Measurements from ENCODE around the gene ACTRT1. TPM values are rescaled to one million over a fixed set of nuclear protein-coding genes. Genes with fewer than 3 reads are reported as not detected.

Gene ACTRT1
- total and polyA plus RNA-seq, 11 donors, result not detected

GRCh38 chrX:128035318-128035717, 16.9 kb downstream of the ACTRT1 start:
- no peak overlapping the region for H3K4me3 ChIP-seq
- no peaks in the 10 kb centered on the region for H3K27me3 ChIP-seq
- DNase-seq (no peak), ATAC-seq (no peak)
- H3K9me3 ChIP-seq, result no peaks in the 10 kb centered on the region
- H3K4me1 ChIP-seq, result no peaks in the 10 kb centered on the region
- H3K36me3 ChIP-seq, result no peaks in the 10 kb centered on the region
- intact Hi-C loops (cut with DNase I), result no loop called here
- TF ChIP-seq POLR2A (IDR thresholded peaks at IDR 0.05) (no peak), CTCF (IDR thresholded peaks at IDR 0.05) (no peak)
- no peak overlapping the region for H3K27ac ChIP-seq

DNA sequence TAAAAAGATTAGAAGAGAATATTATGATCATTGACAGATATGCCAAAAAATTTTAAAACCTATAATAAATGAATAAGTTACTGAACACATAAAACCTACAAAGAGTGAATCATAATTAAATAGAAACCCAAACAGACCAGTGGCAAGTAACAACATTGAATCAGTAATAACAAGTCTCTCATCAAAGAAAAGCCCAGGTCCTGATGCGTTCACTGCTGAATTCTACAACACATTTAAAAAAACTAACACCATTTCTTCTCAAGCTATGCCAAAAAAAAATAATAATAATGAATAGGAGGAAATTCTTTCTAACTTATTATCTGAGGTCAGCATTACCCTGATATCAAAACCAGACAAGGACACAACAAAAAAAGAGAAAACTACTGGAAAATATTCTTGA, 30.6 kb downstream of the ACTRT1 start:
- DNase-seq (no peak), ATAC-seq (no peak)
- 56 to 83% (median 74%) methylated on average over 1 of the region's 1 CpG for WGBS, 4 donors
- Histone ChIP-seq H3K9me3 (no peaks in the 10 kb centered on the region), H3K36me3 (no peaks in the 10 kb centered on the region), H3K4me1 (no peaks in the 10 kb centered on the region), H3K27me3 (no peaks in the 10 kb centered on the region), H3K4me3 (no peak overlapping the region), H3K27ac (no peak overlapping the region)
- TF ChIP-seq CTCF (IDR thresholded peaks at IDR 0.05) (no peak), POLR2A (IDR thresholded peaks at IDR 0.05) (no peak)
- intact Hi-C loops (cut with DNase I), result no loop called here

- Histone ChIP-seq H3K27ac (no peak overlapping the region), H3K4me1 (no peaks in the 10 kb centered on the region), H3K4me3 (no peak overlapping the region), H3K36me3 (no peaks in the 10 kb centered on the region), H3K27me3 (no peaks in the 10 kb centered on the region), H3K9me3 (no peaks in the 10 kb centered on the region)
- no peak for DNase-seq
- WGBS, 4 donors, result 26 to 39% (median 28%) methylated on average over 2 of the region's 2 CpGs
- TF ChIP-seq POLR2A (IDR thresholded peaks at IDR 0.05), result no peak
- TF ChIP-seq CTCF (IDR thresholded peaks at IDR 0.05), result no peak
- intact Hi-C loops (cut with DNase I), result no loop called here
- no peak for ATAC-seq
Observed at GRCh38 chrX:128020701-128021100, 31.5 kb downstream of the ACTRT1 start.

GRCh38 chrX:128019218-128019617, 33.0 kb downstream of the ACTRT1 start:
- no peak for ATAC-seq
- DNase-seq, result no peak
- Histone ChIP-seq H3K27ac (no peak overlapping the region), H3K9me3 (no peaks in the 10 kb centered on the region), H3K4me1 (no peaks in the 10 kb centered on the region), H3K4me3 (no peak overlapping the region), H3K36me3 (no peaks in the 10 kb centered on the region), H3K27me3 (no peaks in the 10 kb centered on the region)
- intact Hi-C loops (cut with DNase I), result no loop called here
- TF ChIP-seq POLR2A (IDR thresholded peaks at IDR 0.05) (no peak), CTCF (IDR thresholded peaks at IDR 0.05) (no peak)
- WGBS, 4 donors, result 46 to 70% (median 59%) methylated on average over 2 of the region's 2 CpGs
